OCI-LY3 (cell line): ENCODE results near the gene ZNF280C.

Experiments used
- CTCF ChIP-seq: fragments of 200-600, 300-600 bp; sonication (generic); IDR thresholded peaks from 2 replicates; pipeline ENCODE4 v1.5.1; 2014; ENCODE audit warnings: antibody characterized with exemption, low read length, low read depth
- EZH2phosphoT487 ChIP-seq: fragments of 200-600 bp; shearing (Covaris generic); IDR thresholded peaks from 2 replicates; pipeline ENCODE4 v1.6.1; 2018; ENCODE audit warnings: antibody characterized with exemption, mixed run types, low read depth

- TF ChIP-seq CTCF: no peak
- TF ChIP-seq EZH2phosphoT487: no peak
Measured at GRCh38 chrX:130204647-130205046, 64.1 kb downstream of the ZNF280C start.
